ENCODE results near the gene HPGD. TPM values are rescaled to one million over a fixed set of nuclear protein-coding genes. Genes with fewer than 3 reads are reported as not detected.

The HPGD gene
- total and polyA plus RNA-seq, 9 of the 15 experiments (the other 6 are each of a cell fraction or from before 2014, with no cell fraction given) = 2.3 to 8.6 (median 4.8) TPM

GRCh38 chr4:174461466-174462106, 60.7 kb downstream of the HPGD start (continued):
- 0 out of 2 replicates have a peak, but pooled peaks have one; percentile 26 for TF ChIP-seq ZBTB40 (IDR thresholded peaks at IDR 0.05)
- TF ChIP-seq ZBTB40 (CRISPR knock-in tag; IDR thresholded peaks at IDR 0.05) = no peak
- no peak for TF ChIP-seq RHOXF2B (CRISPR knock-in tag; conservative IDR thresholded peaks at IDR 0.05)
- 0 out of 2 replicates have a peak, but pooled peaks have one; percentile 45 for TF ChIP-seq ATF3 (IDR thresholded peaks at IDR 0.05)
- TF ChIP-seq ATF3 (CRISPR knock-in tag; conservative IDR thresholded peaks at IDR 0.05) = no peak
- no peak for TF ChIP-seq CUX1 (CRISPR knock-in tag; IDR thresholded peaks at IDR 0.05)
- TF ChIP-seq ZBTB9 (CRISPR knock-in tag; IDR thresholded peaks at IDR 0.05) = no peak
- TF ChIP-seq DNMT1 (IDR thresholded peaks at IDR 0.05) = no peak
- TF ChIP-seq SP1 (CRISPR knock-in tag; IDR thresholded peaks at IDR 0.05) = no peak
- TF ChIP-seq ZNF561 (CRISPR knock-in tag; conservative IDR thresholded peaks at IDR 0.05) = no peak
- TF ChIP-seq FOSL1 (tag; conservative IDR thresholded peaks at IDR 0.05) = peak; percentile 55
